Amygdala (tissue), 56 donors: ENCODE results near the gene GORASP2.
"Not testable (repeated sequence)": the region's sequence is repeated elsewhere in the genome, so short reads cannot be mapped to it uniquely, and the experiment has no call there.

Source experiments
- DNase-seq, 56 donors: peaks; one replicate each; lab custom pipeline; 2025; lab: John Stamatoyannopoulos, UW

The GORASP2 gene

GRCh38 chr2:170928824-170929685, at the start of gene GORASP2:
Gene GORASP2, plus strand, starts transcription at chr2:170929253. Its CDS starts 88 bp downstream, at chr2:170929341.
- peak; percentile 73 to 99 (median 96) for DNase-seq

DNA sequence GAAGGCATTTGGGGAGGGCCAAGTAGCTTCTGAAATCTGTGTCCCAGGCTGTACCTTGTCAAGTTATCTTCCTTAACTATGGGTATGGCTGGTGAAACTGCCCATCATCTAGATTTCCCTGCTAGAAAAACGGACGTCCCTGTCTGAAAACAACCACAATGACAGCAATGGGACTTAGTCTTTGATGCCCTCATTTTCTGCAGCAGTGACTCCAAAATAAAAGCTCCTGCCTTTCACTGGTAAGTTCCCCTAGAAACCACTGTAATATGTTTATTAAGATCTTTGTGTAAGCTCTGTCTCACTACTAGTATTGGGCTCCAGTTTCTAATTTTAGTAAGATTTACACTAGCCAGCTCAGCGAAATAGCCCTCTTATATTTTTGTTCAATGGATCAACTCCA, 47.2 kb upstream of the GORASP2 start:
- no peak for DNase-seq

DNA sequence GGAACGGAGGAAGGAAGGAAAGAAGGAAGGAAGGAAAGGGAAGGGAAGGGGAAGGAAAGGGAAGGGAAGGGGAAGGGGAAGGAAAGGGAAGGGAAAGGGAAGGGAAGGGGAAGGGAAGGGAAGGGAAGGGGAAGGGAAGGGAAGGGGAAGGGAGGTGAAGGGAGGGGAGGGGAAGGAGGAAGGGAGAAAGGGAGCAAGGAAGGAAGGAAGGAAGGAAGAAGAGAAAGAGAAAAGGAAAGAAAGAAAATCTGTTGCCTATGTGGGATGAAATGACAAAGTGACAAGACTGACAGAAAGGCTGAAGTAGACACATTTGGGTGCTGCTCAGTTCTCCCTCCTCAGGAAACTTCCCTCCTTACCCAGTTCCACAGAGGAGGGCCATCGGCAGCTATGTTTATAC, 46.3 kb upstream of the GORASP2 start:
- DNase-seq = no peak

- no peak for DNase-seq
Measured at GRCh38 chr2:170883683-170884082, 45.4 kb upstream of the GORASP2 start.

DNA sequence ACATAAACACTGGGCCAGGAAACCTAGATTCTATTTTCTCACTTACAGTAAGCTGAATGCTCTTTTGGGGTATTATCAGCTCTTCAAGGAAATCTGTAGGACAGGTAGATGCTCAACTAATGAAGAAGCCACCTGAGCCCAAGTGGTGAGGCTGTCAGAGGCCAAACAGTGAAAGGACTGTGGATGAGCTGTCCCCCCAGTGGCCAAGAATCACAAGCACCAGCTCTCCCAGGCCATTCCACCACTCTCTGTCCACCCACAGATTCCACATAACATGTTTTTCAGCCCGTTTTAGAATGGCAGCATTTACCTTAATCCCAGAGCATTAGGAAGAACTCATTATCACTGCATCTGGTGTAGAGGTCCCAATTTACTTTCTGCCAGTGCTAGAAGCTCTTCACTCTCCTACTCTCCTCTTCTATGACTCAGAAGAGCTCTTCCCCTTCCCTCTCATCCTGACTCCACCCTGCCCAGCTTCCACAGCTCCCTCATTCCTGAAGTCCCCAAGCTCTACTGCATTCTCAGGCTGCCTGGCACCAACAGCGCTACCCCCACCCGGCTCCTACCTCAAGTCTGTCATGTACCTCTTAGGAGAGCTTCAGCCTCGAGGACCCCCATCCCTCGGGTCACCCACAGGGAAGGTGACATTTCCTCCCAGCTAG, 43.8 kb upstream of the GORASP2 start:
- no peak for DNase-seq

DNA sequence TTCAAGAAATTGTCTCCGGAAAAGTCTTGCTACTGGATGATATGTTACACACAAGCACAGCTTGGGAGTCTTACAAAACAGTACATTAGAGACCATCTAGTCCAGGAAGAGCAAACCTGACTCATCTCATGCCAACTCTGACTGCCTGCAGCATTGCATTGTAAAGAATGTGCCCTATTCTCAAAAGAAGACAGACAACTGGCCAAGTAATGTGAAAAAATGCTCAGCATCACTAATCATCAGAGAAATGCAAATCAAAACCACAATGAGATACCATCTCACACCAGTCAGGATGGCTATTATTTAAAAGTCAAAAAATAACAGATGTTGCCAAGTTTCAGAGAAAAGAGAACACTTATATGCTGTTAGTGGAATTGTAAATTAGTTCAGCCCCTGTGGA, 42.7 kb upstream of the GORASP2 start:
- DNase-seq = no peak

DNA sequence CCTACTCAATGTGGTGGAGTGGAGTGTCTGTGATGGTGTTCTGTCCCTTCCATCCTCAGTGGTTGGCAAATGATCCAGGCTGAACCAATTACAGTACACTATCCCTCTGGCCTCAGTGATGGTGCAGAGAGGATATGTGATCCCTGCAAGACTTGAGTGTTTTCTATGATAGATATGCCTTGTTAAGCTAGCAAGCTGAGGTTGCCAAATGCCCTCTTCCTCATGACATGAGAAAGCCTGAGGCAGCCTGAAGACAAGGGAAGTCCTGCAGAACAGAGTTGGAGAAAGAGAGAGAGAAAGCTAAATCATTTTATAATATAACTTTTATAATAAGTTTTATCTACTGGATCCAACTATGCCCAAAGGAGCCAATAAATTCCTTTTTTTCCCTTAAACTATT, 41.6 kb upstream of the GORASP2 start:
- DNase-seq = no peak

DNA sequence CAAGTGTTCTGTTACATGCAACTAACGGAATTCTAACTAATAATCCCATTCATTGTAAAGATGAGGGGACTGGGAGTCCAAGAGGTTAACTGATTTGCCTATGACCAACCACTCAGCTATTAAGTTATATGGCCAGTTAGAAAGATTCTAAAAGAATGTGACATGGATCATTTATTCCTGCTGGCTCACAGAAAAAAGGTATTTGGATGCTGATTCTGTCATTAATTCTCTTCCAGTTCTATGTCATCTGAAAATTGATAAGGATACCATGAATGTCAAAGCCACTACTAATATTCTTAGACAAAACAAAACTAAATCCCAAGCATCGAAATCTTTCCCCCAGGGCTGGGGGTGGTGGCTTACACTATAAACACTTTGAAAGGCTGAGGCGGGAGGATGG, 41.2 kb upstream of the GORASP2 start:
- no peak for DNase-seq

DNA sequence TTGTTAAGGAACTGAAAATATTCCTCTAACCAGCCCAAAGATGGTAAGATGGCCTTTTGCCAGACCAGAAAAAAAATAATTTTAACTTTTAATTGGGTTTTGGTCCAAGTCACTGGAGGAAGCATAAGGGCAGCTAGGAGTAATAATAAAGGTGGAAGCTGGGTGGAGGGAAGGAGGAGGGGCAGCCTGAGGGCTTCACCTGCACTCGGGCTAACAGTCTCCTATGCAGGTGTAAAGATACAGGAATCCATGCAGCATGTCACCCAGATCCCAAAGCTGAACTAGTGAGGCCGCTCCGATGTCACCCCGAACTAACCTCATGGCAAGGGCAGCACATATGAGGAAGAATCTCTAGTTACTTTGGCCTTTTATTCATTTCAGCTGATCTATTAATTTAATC, 37.2 kb upstream of the GORASP2 start:
- DNase-seq = no peak

- DNase-seq = no peak
Measured at GRCh38 chr2:170892391-170892951, 36.6 kb upstream of the GORASP2 start.

GRCh38 chr2:170895023-170895757, 33.9 kb upstream of the GORASP2 start:
- no peak for DNase-seq

- DNase-seq = no peak
Measured at GRCh38 chr2:170896622-170897021, 32.4 kb upstream of the GORASP2 start.

- DNase-seq = no peak
Measured at GRCh38 chr2:170897108-170897507, 31.9 kb upstream of the GORASP2 start.

GRCh38 chr2:170905864-170906263, 23.2 kb upstream of the GORASP2 start:
- DNase-seq = no peak

- DNase-seq = no peak
Measured at GRCh38 chr2:170911314-170911889, 17.7 kb upstream of the GORASP2 start.

DNA sequence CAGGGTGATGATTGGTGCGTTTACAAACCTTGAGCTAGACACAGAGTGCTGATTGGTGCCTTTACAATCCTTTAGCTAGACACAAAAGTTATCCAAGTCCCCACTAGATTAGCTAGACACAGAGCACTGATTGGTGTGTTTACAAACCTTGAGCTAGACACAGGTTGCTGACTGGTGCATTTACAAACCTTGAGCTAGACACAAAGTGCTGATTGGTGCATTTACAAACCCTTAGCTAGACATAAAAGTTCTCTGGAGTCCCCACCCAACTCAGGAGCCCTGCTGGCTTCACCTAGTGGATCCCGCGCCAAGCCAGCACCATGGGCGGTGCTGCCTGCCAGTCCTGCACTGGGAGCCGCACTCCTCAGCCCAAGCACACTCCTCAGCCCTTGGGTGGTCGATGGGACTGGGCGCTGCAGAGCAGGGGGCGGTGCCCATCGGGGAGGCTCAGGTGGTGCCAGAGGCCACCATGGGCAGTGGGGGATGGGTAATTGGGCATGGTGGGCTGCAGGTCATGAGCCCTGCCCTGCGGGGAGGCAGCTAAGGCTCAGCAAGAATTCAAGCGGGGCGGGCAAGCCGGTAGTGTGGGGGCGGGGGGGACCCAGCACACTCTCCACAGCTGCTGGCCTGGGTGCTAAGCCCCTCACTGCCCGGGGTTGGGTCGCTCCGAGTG, 13.9 kb upstream of the GORASP2 start:
- DNase-seq = not testable (repeated sequence)

DNA sequence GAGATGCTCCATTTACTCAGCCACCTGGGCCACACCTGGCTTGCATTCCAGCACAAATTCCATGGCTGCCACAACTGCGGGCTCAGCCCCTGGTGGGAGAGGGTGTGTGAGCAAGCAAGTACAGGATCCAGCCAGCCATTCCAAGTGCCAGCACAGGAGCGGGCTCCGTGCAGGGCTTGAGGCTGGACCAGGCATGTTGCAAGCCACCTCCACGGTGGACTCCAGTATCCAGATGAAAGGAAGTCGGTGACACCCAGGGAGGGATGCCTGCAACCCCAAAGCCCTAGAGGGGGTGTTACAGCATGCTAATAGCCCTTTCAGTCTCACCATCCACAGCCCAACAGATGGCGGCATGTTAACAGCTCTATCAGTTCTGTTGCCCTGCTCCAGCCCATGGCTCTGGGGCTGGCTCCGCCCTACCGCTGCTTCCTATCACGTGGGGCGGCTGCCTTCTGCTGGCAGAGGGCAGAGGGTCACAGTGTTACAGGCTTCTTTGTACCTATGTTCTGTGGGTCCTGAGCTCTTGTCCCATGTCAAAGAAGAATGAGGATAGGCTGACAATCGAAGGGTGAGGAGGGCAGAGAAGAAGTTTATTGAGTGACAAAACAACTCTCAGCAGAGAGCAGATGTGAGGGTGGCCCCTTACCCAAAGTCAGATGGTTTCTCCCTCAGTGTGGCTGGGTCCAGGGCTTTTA, 11.7 kb upstream of the GORASP2 start:
- no peak for DNase-seq

GRCh38 chr2:170917957-170918356, 11.1 kb upstream of the GORASP2 start:
- DNase-seq = no peak

DNA sequence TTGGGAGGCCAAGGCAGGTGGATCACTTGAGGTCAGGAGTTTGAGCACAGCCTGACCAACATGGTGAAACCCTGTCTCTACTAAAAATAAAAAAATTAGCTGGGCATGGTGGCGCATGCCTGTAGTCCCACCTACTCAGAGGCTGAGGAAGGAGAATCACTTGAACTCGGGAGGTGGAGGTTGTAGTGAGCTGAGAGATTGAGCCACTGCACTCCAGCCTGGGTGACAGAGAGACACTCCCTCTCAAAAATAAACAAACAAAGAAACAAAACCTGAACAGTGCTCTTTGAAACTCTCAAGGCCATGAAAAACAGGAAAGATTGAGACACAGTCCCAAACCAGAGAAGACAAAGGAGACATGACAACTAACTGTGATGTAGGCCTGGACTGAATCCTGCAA, 7.2 kb upstream of the GORASP2 start:
- not testable (repeated sequence) for DNase-seq
